ENCODE results near the gene SHCBP1. TPM values are rescaled to one million over a fixed set of nuclear protein-coding genes. Genes with fewer than 3 reads are reported as not detected.

SHCBP1 gene, protein sequence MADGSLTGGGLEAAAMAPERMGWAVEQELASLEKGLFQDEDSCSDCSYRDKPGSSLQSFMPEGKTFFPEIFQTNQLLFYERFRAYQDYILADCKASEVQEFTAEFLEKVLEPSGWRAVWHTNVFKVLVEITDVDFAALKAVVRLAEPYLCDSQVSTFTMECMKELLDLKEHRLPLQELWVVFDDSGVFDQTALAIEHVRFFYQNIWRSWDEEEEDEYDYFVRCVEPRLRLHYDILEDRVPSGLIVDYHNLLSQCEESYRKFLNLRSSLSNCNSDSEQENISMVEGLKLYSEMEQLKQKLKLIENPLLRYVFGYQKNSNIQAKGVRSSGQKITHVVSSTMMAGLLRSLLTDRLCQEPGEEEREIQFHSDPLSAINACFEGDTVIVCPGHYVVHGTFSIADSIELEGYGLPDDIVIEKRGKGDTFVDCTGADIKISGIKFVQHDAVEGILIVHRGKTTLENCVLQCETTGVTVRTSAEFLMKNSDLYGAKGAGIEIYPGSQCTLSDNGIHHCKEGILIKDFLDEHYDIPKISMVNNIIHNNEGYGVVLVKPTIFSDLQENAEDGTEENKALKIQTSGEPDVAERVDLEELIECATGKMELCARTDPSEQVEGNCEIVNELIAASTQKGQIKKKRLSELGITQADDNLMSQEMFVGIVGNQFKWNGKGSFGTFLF
- total RNA-seq (1 to 10 TPM; 1.6 to 6.1 TPM), polyA plus RNA-seq (1 to 10 TPM in 1 of 2 donors, under 1 TPM in 1; 0.96 to 1.5 TPM)
- long read RNA-seq, donor 1, partial matches to known transcripts = 0 of 2 reads
- long read RNA-seq, donor 1, other reads (novel, unspliced or antisense) = 0 of 2 reads
- long read RNA-seq, donor 2, partial matches to known transcripts = 0 of 1 reads
- long read RNA-seq, donor 2, other reads (novel, unspliced or antisense) = 0 of 1 reads
- long read RNA-seq, donor 3, partial matches to known transcripts = 0 of 1 reads
- long read RNA-seq, donor 3, other reads (novel, unspliced or antisense) = 0 of 1 reads
- long read RNA-seq, donor 4, partial matches to known transcripts = 0 of 2 reads
- long read RNA-seq, donor 4, other reads (novel, unspliced or antisense) = 0 of 2 reads
- long read RNA-seq, donor 5, partial matches to known transcripts = 0 of 4 reads
- long read RNA-seq, donor 5, other reads (novel, unspliced or antisense) = 0 of 4 reads

DNA sequence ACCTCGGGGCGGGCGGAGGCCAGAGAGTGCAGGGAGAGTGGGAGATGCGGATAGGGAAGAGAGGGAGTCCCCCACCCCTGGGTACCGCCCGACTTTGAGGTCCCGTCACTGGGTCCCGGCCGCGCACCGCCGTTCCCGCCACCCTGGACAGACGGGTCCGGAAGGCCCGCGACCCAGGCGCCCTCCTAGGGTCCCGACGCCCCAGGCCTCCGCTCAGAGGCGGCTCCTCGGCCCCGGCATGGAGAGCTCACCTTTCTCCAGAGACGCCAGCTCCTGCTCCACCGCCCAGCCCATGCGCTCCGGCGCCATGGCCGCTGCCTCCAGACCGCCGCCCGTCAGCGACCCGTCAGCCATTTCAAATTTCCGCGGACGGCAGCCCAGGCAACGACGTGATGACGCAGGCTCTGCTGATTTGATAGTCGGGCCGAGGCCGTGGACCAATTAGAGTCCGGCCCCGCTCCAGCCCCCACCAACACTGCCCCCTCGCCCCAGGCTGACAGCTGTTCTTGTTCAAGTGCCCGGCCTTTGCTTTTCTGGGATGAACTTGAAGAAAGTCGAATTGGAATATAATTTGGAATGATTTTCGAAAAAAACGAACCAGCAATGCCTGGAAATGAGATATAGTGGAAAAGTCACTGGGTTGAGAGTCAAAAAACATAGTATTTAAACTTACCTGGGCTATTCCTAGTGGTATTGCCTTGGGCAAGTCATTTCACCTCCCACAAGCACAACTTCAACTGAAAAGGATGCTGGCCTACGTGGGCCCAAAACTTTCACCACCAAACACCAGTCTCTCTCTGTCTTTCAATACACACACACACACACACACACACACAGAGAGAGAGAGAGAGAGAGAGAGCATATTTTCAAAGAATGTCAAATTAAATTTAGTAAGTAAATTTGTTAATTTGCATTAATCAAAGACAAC lies at the start of gene SHCBP1:
Gene SHCBP1, minus strand, starts transcription at position 374 of the 928 bp plus-strand sequence. Its CDS starts 20 bp downstream, at position 354.
- Histone ChIP-seq H3K27ac (ENCODE audit: low read depth in 1 of 2, low read length in 1 of 2) (no peak within 1 kb of the TSS), H3K4me1 (ENCODE audit: control insufficient read depth in 5 of 5, insufficient read depth in 5 of 5, low read length in 5 of 5) (peaks cover 0 to 20% (median 5%) of the 10 kb centered on the region in 5 donors), H3K4me3 (peak within 1 kb of the TSS; percentile 74), H3K9me3 (ENCODE audit: control insufficient read depth in 4 of 4, insufficient read depth in 3 of 4, low read length in 3 of 4) (no peaks in the 10 kb centered on the region), H3K27me3 (ENCODE audit: control insufficient read depth in 3 of 3, insufficient read depth in 3 of 3, low read length in 2 of 3) (no peaks in the 10 kb centered on the region), H3K36me3 (ENCODE audit: control insufficient read depth in 4 of 4, insufficient read depth in 4 of 4, low read length in 4 of 4) (peaks cover 0 to 2% (median 0%) of the 10 kb centered on the region in 4 donors), H3K9ac (ENCODE audit: insufficient read depth in 1 of 2, low read length in 2 of 2) (peak within 1 kb of the TSS; percentile 61 to 74)
- TF ChIP-seq, protein P1, sequence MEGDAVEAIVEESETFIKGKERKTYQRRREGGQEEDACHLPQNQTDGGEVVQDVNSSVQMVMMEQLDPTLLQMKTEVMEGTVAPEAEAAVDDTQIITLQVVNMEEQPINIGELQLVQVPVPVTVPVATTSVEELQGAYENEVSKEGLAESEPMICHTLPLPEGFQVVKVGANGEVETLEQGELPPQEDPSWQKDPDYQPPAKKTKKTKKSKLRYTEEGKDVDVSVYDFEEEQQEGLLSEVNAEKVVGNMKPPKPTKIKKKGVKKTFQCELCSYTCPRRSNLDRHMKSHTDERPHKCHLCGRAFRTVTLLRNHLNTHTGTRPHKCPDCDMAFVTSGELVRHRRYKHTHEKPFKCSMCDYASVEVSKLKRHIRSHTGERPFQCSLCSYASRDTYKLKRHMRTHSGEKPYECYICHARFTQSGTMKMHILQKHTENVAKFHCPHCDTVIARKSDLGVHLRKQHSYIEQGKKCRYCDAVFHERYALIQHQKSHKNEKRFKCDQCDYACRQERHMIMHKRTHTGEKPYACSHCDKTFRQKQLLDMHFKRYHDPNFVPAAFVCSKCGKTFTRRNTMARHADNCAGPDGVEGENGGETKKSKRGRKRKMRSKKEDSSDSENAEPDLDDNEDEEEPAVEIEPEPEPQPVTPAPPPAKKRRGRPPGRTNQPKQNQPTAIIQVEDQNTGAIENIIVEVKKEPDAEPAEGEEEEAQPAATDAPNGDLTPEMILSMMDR (IDR thresholded peaks at IDR 0.05; ENCODE audit: control extremely low read depth, extremely low read depth) = no peak
- DNase-seq (peak; percentile 94 to 95 (median 94)), ATAC-seq (ENCODE audit: insufficient read depth, low FRiP score) (peak; percentile 90)
- WGBS, 2 donors = 1% methylated on average over 52 of the region's 52 CpGs

DNA sequence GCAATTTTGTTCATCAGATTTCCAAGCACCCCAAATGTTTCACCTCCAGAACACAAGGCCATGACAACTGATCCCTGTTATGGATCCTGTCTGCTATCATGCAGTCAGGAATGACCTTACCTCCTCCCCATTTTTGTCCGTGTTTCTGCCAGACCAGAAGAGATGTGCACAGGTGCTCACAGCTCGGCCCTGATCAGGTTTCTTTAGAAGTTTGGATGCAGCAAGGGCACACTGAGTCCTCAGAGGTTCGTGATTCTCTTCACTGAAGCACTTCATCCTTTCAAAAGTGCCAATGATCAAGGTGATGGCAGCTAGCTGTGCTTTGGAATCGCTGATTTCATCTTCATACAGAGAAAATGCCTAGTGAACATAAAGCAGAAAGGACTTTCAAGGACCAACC lies 40.9 kb upstream of the SHCBP1 start:
- Histone ChIP-seq H3K4me1 (ENCODE audit: control insufficient read depth in 5 of 5, insufficient read depth in 5 of 5, low read length in 5 of 5) (no peaks in the 10 kb centered on the region), H3K4me3 (no peak overlapping the region), H3K36me3 (ENCODE audit: control insufficient read depth in 4 of 4, insufficient read depth in 4 of 4, low read length in 4 of 4) (peaks cover 15 to 29% (median 19%) of the 10 kb centered on the region in 4 donors), H3K27me3 (ENCODE audit: control insufficient read depth in 3 of 3, insufficient read depth in 3 of 3, low read length in 2 of 3) (no peaks in the 10 kb centered on the region), H3K9ac (ENCODE audit: insufficient read depth in 1 of 2, low read length in 2 of 2) (no peak overlapping the region), H3K27ac (ENCODE audit: low read depth in 1 of 2, low read length in 1 of 2) (no peak overlapping the region), H3K9me3 (ENCODE audit: control insufficient read depth in 4 of 4, insufficient read depth in 3 of 4, low read length in 3 of 4) (no peaks in the 10 kb centered on the region)
- WGBS, 2 donors = 68 to 69% methylated on average over 4 of the region's 4 CpGs
- DNase-seq (no peak), ATAC-seq (ENCODE audit: insufficient read depth, low FRiP score) (no peak)
- TF ChIP-seq, protein P1 (IDR thresholded peaks at IDR 0.05; ENCODE audit: control extremely low read depth, extremely low read depth) = no peak

DNA sequence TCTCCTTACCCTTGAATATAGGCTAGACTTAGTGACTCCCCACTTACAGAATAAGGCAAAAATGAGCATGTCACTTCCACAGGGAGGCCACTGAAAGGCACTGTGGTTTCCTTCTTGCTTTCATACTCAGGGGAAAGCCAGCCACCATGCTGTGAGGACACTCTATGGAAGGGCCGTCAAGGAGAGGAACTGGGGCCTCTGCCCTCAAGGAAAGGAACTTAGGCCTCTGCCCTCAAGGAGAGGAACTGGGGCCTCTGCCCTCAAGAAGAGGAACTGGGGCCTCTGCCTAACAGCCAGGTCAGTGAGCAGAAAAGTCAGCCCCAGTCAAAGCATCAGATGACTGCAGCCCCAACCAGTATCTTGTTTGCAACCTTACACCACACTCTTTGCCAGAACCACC lies 37.7 kb upstream of the SHCBP1 start:
- peaks cover 12 to 21% (median 14%) of the 10 kb centered on the region in 4 donors for H3K36me3 ChIP-seq (ENCODE audit: control insufficient read depth in 4 of 4, insufficient read depth in 4 of 4, low read length in 4 of 4)
- H3K4me3 ChIP-seq = no peak overlapping the region
- TF ChIP-seq, protein P1 (IDR thresholded peaks at IDR 0.05; ENCODE audit: control extremely low read depth, extremely low read depth) = no peak
- H3K27me3 ChIP-seq (ENCODE audit: control insufficient read depth in 3 of 3, insufficient read depth in 3 of 3, low read length in 2 of 3) = no peaks in the 10 kb centered on the region
- no peaks in the 10 kb centered on the region for H3K4me1 ChIP-seq (ENCODE audit: control insufficient read depth in 5 of 5, insufficient read depth in 5 of 5, low read length in 5 of 5)
- no peak overlapping the region for H3K27ac ChIP-seq (ENCODE audit: low read depth in 1 of 2, low read length in 1 of 2)
- 31 to 44% methylated on average over 1 of the region's 1 CpG for WGBS, 2 donors
- H3K9me3 ChIP-seq (ENCODE audit: control insufficient read depth in 4 of 4, insufficient read depth in 3 of 4, low read length in 3 of 4) = no peaks in the 10 kb centered on the region
- H3K9ac ChIP-seq (ENCODE audit: insufficient read depth in 1 of 2, low read length in 2 of 2) = no peak overlapping the region
- DNase-seq (peak in 2 of 3 donors; percentile 10 to 12), ATAC-seq (ENCODE audit: insufficient read depth, low FRiP score) (peak; percentile 69)
